ENCODE results near the gene PPARA. TPM values are rescaled to one million over a fixed set of nuclear protein-coding genes. Genes with fewer than 3 reads are reported as not detected.

The PPARA gene
- total and polyA plus RNA-seq, 9 of the 15 experiments (the other 6 are each of a cell fraction or from before 2014, with no cell fraction given): 0.64 to 5.3 (median 3.5) TPM

GRCh38 chr22:46122511-46122971 lies 27.8 kb upstream of the PPARA start (continued):
- no peak for TF ChIP-seq MLLT1 (IDR thresholded peaks at IDR 0.05)
- no peak for TF ChIP-seq ZBTB8A (IDR thresholded peaks at IDR 0.05; ENCODE audit: partially characterized antibody)
- TF ChIP-seq RBFOX2 (IDR thresholded peaks at IDR 0.05; ENCODE audit: low read depth, low read length): 0 out of 2 replicates have a peak, but pooled peaks have one; percentile 18
- peak; percentile 27; the same call in 1 of the 2 replicates for TF ChIP-seq RB1 (IDR thresholded peaks at IDR 0.05; ENCODE audit: low read depth)
- TF ChIP-seq HLTF (IDR thresholded peaks at IDR 0.05): no peak
- peak; percentile 72; the same call in 1 of the 2 replicates for TF ChIP-seq EP400 (IDR thresholded peaks at IDR 0.05)
- no peak for TF ChIP-seq CBFB (CRISPR knock-in tag; IDR thresholded peaks at IDR 0.05)
- TF ChIP-seq USF1 (CRISPR knock-in tag; IDR thresholded peaks at IDR 0.05): peak; percentile 82
- TF ChIP-seq ATF1 (CRISPR knock-in tag; IDR thresholded peaks at IDR 0.05): no peak
- TF ChIP-seq ATF1 (tag; IDR thresholded peaks at IDR 0.05): peak; percentile 24; the same call in 1 of the 2 replicates
- TF ChIP-seq RERE (CRISPR knock-in tag; IDR thresholded peaks at IDR 0.05; ENCODE audit: borderline replicate concordance): no peak
- TF ChIP-seq ZNF507 (tag; conservative IDR thresholded peaks at IDR 0.05): no peak
- no peak for TF ChIP-seq KDM1A (IDR thresholded peaks at IDR 0.05)
- TF ChIP-seq PRMT5 (CRISPR knock-in tag; IDR thresholded peaks at IDR 0.05): no peak
- peak in 1 of 2 experiments; percentile 13; a peak in 1 of 4 replicates for TF ChIP-seq HDAC1 (IDR thresholded peaks at IDR 0.05)
- TF ChIP-seq MCM5 (IDR thresholded peaks at IDR 0.05; ENCODE audit: low read depth): no peak
- no peak for TF ChIP-seq ZBTB43 (CRISPR knock-in tag; IDR thresholded peaks at IDR 0.05)
- TF ChIP-seq ELK3 (CRISPR knock-in tag; IDR thresholded peaks at IDR 0.05): no peak
- TF ChIP-seq CEBPG (CRISPR knock-in tag; IDR thresholded peaks at IDR 0.05): no peak
- TF ChIP-seq CEBPG (tag; conservative IDR thresholded peaks at IDR 0.05 in 1 of 2, IDR thresholded peaks at IDR 0.05 in 1 of 2): no peak

All from K562 (cell line).